NCI-H2029 (cell line): ENCODE measurements around the gene SARNP.
A peak's percentile ranks its signal among the peaks of the same experiment; 100 is the strongest.

Experiments used
- DNase-seq: peaks from one replicate; lab custom pipeline; 2025; lab: John Stamatoyannopoulos, UW

Gene SARNP

DNA sequence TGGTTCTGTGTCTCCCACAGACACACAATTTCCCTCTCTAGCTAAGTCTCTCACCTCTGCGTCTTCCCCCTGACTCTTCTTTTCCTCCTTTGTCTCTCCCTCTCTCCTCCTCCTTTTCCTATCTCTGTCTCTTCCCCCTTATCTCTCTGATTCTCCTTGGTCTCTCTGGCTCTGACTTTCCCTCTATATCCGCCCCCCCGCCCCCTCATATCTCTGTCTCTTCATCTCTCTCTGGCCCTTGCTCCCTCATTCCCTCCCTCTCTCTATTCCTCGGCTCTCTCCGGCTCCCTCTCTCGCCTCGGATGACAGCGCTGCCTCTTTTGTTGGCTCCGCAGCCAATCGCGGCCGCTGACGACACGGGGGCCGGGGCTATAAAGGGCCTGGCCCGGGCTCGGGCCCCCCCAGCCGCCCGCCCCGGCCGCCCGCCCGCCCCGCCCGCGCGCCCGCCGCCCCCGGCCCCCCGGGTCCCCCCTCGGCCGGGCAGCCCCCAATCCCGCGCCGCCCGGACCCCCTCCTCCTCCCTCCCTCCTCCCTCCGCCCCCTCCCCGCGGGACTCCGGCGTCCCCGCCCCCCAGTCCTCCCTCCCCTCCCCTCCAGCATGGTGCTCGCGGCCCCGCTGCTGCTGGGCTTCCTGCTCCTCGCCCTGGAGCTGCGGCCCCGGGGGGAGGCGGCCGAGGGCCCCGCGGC is 74.7 kb downstream of the SARNP start, which contains the start of gene GDF11:
TSS of gene GDF11 (plus strand) at position 404 of the 687 bp plus-strand sequence. CDS start at position 599, 195 bp downstream.
- DNase-seq = peak; percentile 68

DNA sequence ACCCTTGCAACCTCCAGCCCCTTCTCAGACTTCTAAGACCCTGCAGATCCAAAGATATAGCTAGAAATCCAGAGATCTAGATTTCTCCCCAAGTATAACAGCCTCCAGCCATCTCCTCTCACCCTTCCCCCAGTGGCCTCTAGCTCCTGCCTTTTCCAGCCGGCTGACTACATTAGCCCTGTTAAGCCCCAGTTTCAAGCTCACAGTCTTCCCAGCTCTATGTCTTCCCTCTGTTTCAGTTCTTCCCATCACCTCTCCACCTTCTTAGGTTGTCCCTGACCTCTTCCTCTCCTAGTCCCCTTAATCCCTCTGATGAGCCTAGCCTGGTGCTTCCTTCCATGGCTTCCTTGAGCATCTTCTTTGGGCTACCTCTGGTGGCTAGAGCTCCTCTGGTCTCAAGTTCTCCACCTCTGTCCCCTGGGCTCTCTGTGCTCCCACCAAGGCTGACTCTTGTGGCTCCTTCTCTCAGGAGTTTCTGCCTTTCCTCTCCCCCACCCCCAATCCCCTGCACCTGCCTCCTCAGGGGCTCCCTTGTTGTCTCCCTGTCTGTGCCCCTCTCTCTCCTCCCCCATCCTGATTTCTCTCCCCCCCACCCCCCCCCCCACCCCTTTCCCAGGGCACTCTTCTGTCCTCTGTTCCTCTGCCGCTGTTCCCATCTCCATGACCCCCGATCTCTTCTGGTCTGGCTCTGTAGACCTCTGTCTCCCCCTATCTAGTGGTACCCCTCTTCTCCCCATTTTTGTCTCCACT is 75.4 kb downstream of the SARNP start:
- DNase-seq = no peak

DNA sequence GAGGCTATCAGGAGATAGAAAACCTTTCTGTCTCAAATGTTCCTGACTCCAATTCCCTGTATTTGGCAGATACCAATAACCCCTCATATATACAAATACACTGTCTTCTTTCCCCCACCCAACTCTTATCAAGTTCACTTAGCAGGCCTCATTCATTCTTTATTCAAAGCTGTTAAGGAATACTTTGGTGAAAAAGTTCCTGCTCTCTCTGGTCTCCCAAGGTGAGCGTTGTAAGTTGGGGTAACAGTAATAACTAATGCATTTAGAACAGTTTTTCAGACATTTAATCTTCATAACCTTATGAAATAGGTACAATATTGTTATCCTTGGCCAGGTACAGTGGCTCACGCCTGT is 78.5 kb downstream of the SARNP start:
- no peak for DNase-seq

DNA sequence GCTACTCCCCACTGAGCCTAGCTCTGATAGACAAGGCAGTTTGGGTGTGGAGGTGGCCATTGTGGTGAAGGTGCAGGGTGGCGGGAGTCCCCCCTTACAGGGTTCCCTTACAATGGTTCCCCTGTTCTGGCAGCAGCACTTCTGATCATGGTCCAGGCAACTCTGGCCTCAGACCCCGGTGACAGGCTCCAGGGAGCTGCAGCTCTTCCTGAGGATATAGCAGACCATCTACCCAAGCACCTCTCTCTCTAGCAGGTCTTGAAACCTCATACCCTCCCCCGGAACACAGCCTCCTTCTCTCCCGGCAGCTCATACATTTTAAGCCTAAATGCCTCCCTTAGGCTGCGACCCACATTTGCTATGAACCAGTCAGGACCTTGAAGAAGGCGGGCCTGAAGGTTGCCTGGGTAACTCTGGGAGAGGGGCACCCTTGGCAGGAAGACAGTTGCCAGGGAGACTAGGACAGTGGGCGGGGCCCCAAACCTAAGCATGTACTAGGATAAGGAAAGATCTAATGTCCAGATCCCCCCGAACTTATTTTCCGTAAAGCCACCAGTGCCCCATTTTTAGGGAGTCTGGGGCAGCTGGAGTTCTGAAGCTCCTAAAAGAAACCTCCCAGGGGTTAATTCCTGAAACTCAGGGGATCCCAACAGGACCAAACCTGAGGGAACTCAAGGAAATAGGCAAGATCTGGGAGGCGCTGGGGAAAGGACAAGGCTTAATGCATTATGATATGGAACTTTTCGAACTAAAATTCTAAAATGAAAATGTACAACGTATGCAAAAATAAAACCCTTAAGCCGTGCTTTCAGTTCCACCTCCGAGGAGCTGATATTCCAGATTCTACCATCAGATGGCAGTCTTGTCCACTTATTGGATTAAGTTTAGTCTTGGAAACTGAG is 79.2 kb downstream of the SARNP start:
- peak; percentile 75 for DNase-seq

DNA sequence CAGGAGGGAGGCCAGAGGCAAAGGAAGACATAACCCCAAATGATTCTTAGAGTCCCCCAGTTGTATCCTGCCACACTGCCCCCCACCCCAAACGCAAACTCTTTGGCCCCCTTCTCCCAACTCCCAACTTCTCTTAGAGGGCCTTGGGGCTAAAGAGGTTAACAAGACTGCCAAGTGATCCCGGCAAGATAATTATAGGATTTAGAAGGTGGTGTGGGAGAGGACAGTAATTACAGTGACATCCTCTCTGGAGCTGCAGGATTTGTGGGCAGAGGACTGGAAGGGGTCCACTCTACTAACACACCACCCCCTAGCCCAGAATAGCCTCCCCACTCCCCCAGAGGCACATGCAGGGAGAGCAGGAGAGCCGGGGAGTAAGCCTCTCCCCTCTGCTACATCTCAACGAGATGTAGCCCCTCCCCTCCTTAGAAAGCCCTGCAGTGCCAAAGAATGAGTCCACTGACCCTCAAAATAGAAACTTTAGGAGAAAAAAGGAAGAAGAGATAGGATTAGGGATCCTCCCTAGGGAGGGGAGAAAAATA is 79.9 kb downstream of the SARNP start:
- DNase-seq = no peak

DNA sequence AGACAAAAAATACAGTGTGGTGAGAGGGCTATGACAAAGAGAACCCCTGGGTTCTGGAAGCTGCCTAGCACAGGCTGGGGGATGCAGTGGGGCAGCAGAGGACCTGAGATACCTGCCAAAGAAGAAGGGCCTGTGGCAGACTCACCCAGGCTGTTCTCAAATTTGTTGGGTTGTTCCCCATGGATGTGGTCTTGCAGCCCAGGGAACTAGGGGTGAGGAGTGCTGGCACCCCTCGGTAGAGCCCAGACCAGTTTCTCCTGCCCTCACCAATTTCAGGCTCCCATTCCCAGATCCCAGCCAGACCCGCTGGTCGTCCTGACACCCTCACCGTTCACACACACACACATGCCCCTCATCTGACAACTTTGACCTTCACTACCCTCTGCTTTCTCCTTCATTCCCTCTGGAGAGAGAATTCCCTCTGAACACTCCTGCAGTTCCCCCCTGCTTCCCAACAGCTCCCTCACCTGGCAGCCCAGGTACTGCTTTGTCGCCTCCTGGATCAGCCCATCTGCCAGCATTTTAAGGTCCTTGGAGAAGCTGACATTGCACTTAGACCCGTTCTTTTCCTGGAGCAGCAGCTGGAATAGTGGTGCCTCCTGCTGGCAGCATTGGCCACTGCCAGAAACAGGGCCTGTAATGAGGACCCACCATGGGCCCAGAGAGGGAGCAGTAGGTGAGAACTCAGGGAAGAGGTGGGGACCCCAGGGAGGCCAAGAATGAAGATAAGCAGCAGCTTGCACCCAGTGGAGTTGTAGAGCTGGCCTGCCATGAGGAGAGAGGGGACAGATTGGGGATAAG is 80.5 kb downstream of the SARNP start:
- peak; percentile 80 for DNase-seq

DNA sequence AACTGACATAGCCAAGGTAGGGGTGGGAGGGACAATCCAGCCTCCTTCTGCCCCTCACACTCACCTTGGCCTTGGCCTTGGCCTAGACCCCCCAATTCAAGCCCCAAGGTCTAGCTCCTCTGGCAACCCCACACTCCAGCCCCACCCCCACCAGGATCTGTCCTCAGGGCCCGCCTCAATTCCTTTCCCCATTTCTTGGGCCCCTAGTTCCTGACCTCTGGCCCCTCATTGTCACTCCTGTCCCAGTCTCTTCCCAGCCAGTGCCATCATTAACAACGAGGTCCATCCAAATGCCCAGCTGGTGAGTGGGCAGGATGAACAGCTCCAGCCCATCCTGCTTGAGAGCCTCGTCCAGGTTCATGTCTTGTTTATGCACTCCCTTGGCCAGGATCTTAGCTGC is 81.4 kb downstream of the SARNP start:
- no peak for DNase-seq

DNA sequence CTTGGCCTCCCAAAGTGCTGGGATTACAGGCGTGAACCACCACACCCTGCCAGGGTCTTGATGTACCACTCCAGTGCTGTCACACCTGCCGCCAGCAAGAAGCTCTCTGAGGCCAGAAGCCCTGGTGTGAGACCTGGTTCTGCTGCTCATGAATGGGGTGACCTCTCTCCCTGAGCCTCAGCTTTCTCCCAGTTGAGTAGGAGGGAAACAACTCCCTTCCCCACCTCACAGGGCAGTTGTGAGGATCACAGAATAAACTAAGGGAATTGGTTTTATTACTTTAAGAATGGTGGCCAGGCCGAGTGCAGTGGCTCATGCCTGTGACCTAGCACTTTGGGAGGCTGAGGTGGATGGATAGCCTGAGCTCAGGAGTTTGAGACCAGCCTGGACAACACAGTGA is 82.9 kb downstream of the SARNP start:
- no peak for DNase-seq

DNA sequence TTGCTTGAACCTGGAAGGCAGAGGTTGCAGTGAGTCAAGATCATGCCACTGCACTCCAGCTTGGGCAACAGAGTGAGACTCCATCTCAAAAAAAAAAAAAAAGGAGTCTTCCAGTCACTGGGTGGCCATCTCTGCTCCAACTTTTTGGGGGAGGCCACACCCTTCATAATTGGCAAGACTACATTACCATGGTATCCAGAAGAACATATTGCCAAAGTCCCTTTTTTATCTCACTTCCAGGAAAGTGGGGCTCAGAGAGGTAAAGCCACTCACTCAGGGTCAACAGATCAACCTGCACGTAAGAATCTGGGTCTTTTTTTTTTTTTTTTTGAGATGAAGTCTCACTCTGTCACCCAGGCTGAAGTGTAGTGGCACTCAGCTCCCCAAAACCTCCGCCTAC is 83.7 kb downstream of the SARNP start:
- DNase-seq = no peak

DNA sequence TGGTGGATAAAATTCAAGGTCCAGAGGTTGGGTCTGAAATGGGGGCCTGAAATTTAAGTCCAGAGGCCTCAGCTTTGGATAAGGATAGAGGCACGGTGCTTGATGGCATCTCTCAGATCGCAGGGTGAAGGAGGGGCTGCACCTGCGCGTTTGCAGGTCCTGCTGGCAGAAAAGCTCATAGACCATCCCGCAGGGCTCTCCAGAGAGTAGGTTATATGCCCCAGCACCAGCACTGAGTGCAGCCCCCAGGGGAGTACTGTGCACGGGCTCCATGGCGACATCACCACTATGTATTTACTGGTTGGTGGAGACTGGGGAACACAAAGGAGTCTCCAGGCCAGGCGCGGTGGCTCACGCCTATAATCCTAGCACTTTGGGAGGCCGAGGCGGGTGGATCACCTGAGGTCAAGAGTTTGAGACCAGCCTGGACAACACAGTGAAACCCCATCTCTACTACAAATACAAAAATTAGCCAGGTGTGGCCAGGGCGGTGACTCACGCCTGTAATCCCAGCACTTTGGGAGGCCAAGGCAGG is 84.4 kb downstream of the SARNP start:
- no peak for DNase-seq

DNA sequence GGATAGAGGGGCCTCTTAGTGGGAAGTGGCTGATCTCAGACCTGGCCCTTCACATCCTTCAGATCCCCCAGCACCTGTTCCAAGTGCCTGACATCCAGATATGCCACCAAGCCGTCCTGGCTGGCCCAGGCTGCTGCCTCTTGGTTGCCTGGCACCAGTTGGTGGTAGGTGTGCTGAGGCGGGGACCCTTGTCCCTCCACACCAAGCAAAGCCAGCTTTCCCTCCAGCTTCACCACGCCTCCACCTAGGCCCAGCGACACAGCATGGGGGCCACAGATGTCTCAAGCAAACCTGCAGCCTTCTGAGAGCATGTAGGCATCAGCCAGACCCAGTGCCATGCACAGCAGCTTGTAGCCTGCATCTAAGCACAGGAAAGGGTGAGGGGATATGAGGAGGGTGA is 85.2 kb downstream of the SARNP start:
- DNase-seq = no peak

DNA sequence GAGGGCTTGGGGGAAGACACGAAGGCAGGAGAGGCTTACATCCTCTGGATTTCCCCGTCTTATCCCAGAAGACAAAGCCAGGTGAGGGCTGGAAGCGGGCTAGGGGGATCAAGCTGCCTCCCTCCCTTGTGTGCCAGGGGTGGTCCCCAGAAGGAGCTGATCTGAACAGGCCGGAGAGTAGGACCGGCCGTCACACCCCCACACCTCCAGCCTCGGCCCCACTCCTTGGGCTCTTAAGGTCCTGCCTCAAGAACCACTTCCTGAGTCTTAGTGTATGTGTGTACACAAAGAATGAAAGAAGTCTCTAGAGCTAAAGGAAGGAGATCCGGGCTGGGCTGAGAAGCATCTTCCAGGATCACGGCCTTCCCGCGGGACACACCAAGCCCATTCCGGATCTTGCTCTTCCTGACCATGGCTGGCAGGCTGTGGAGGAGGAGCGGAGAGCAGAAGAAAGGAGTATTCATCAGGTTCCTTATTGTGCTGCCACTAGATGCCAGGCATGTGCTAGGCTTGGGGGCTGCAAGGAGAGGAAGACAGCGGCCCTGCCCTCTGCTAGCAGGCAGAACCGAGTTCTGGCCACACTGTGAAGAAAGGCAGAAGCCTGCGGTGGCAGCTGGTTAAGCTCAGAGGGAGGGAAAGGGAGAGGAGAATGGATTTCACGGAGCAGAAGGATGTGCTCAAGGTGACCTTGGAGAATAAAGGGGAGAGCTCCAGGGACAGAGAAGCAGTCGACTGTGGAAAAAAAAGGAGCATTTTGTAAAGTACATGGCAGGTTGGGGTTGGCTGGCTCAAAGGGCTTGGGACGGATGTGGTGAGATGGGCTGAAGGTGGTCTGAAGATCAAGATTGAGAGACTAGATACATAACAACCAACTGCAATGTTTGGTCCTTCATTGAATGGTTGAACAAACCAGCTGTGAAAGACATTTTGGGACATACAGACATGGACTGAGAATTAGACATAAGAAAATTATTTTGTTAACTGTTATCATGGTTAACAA is 87.4 kb downstream of the SARNP start:
- no peak for DNase-seq

DNA sequence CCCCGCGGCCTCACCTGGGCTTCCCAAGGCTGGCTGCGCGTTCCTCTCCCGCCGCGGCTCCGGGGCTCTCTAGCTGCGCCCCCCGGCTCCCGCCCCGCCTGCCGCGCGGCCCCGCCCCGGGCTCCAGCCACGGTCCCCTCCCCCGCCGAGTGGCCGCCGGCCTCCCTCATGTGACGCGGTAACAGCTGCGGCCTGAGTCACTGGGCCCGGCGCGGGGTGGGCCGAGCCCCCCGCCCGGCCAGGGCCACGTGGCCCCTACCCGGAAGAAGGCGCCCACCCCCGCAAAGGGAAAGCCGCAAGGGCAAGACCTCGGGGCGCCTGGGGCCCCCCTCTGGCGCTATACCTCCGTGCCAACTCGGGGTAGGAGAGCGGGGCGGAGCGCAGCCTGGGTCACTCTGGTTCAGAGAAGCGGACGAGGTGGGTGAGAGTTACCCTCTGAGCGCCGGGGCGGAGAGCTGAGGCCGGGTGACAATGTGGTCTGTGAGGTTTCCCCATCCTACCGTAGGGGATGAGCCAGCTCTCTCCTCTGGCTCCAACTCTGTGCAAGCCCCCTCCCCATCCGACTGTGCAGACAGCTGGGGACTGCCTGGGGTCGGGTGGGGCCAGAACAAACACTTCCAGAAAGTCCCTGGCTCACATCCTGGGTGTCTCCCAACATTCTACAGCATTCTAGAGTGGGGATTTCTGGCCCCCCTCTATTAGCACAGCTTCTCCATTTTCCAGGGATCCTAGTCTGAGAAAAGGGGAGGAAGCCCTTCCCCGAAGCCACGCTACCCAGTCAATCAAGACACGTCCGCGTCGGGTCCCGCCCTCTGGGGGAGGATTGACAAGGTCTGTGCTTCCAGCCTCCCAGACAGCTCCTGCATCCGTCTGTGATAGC is 88.3 kb downstream of the SARNP start, which contains the start of gene CD63:
TSS of gene CD63 (minus strand) at position 71 of the 880 bp plus-strand sequence. CDS start 668 bp downstream, outside the sequence.
- DNase-seq = peak; percentile 82

DNA sequence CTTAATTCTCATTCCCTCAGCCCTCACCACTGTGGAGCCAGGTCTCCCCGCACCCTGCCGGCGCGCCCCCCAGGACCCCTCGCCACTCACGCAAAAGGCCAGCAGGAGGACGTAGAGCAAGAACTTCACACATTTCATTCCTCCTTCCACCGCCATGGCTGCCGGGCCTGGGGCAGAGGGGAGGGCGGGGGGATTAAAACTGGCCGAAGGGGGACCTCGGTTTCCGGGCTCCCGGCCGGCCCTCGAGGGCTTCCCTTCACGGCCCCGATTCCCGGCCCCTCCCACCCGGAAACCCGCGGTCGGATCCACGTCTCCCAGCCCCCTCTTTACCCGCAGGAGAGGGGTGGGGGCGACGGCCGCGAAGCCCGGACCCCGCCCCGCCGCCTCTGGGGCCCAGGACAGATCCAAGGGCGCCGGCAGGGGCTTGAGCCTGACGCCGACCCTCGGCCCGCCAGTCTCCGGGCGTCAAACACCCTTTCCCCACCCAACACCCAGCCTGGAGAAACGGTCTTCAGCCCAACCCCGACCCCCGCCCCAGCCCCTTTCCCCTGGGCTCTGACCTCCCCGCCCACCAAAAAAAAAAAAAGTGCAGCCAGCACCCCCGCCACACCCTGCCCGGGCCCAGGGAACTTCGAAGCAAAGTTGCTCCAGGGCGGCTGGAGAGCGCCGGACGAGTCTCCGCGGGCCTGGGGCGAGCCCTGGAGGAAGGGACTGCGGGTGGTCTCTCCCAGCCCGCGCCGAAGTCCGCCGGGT is 89.2 kb downstream of the SARNP start:
- peak; percentile 43 for DNase-seq

DNA sequence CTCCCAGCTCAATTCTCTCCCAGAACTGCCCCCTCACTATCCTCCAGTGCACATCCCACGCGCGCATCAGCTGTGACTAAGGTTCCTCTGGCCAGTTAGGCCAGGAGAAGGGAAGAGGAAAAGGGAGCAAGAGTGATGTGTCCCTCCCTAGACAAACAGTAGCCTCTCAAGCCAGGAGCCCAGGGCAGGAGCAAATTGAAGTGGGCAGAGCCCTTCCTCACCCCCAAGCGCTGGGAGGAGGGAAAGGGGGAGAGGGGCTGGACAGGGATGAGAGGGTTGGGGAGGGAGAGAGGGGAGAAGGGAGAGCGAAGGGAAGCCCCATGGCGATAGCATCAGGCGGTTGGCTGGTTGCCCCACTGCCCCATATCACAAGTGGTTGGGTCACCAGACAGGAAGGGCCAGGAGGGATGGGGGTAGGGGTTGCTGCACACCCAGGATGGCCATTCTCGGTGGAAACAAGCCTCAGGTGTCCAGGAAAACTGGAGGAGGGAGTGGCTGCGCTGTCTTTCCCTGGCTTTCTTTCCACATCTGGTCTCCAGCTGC is 89.8 kb downstream of the SARNP start:
- DNase-seq = no peak

DNA sequence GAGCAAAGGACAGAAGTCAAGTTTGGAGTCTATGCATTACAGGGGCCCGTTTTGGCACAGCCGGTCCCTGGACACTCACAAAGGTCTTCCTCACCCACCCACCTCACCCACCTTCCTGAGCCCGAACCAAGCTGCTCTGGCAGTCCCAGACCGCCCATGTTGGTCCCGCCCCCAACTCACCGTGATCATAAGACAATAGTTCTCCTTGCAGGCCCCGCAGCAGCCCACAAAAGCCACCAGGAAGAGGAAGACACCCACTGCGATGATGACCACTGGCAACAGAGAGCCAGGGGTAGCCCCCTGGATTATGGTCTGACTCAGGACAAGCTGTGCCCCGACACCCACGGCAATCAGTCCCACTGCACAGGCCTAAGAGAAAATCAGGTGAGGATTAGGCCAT is 90.6 kb downstream of the SARNP start:
- no peak for DNase-seq

DNA sequence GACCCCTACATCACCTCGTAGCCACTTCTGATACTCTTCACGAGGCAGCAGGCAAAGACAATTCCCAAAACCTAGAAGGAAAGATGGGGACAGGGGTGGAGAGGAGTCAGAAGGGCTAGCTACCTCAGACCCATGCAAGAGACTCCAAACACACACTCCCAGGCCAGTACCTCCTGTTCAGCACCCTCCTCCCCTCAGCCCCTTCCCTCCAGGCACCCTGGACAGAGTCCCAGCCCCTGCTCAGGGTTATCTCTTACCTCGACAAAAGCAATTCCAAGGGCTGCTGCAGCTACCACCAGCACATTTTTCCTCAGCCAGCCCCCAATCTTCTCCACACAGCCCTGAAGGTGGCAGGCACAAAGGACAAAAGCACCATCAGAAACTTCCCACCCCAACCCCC is 92.0 kb downstream of the SARNP start:
- DNase-seq = no peak

DNA sequence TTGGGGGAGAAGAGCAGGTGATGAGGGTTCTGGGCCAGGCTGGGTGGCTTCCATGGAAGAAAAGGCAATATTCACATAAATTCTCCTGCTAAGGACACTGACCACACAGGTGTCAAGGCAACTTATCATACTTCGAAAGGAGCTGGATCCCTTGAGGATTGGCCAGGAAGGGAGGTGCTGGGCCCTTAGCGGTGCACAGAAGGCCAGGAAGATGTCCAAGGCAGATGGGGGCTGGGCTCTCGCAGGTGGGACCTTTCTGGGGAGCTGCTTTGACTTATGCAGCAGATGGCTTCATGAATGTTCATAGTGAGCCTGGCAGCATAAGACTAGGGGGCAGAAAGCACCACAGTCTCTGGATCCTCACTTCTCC is 92.6 kb downstream of the SARNP start:
- no peak for DNase-seq
